ENCODE results near the gene MAU2. TPM values are rescaled to one million over a fixed set of nuclear protein-coding genes. Genes with fewer than 3 reads are reported as not detected.

Gene MAU2
- polyA plus RNA-seq, 1 experiment, result 14.7 TPM

- Histone ChIP-seq H3K4me3 (ENCODE audit: low read depth, low read length) (peak overlapping the region; percentile 71), H3K27me3 (ENCODE audit: control insufficient read depth, insufficient read depth, low read length) (no peaks in the 10 kb centered on the region), H3K27ac (ENCODE audit: low read depth, low read length) (peak overlapping the region; percentile 39), H3K9me3 (ENCODE audit: control insufficient read depth, insufficient read depth, low read length) (no peaks in the 10 kb centered on the region)
- ChIA-PET CTCF (interaction anchor here (0.6 to 6.0 kb wide), 6 partner anchors 29 to 110 kb away, joined by 3 to 26 read pairs (median 3); partner anchors contain the start of gene NDUFA13), POLR2A (interaction anchor here (0.6 to 1.5 kb wide), 11 partner anchors 9 to 849 kb away, joined by 3 to 11 read pairs (median 3); partner anchors contain the start of gene KXD1)
- TF ChIP-seq CTCF (IDR thresholded peaks at IDR 0.05; ENCODE audit: low read depth, low read length), result no peak
- DNase-seq (ENCODE audit: low read depth, low spot score), result no peak
Observed at GRCh38 chr19:19405971-19406877, 85.6 kb downstream of the MAU2 start.

- TF ChIP-seq CTCF (IDR thresholded peaks at IDR 0.05; ENCODE audit: low read depth, low read length), result 0 out of 2 replicates have a peak, but pooled peaks have one; percentile 15
- no peaks in the 10 kb centered on the region for H3K9me3 ChIP-seq (ENCODE audit: control insufficient read depth, insufficient read depth, low read length)
- H3K4me3 ChIP-seq (ENCODE audit: low read depth, low read length), result peak overlapping the region; percentile 71
- CTCF ChIA-PET, result interaction anchor here (6.0 kb wide), 1 partner anchor 84 kb away, joined by 26 read pairs; no protein-coding TSS in a partner anchor
- DNase-seq (ENCODE audit: low read depth, low spot score), result no peak
- POLR2A ChIA-PET, result interaction anchor here (0.5 to 1.2 kb wide), 3 partner anchors 13 to 407 kb away, joined by 3 to 11 read pairs (median 5); no protein-coding TSS in a partner anchor
- H3K27me3 ChIP-seq (ENCODE audit: control insufficient read depth, insufficient read depth, low read length), result no peaks in the 10 kb centered on the region
- peak overlapping the region; percentile 23 for H3K27ac ChIP-seq (ENCODE audit: low read depth, low read length)
Observed at GRCh38 chr19:19406878-19407632, 86.4 kb downstream of the MAU2 start.

GRCh38 chr19:19407633-19407930 lies 87.0 kb downstream of the MAU2 start:
- H3K27me3 ChIP-seq (ENCODE audit: control insufficient read depth, insufficient read depth, low read length), result no peaks in the 10 kb centered on the region
- ChIA-PET CTCF (interaction anchor here (6.0 kb wide), 1 partner anchor 83 kb away, joined by 26 read pairs; no protein-coding TSS in a partner anchor), POLR2A (interaction anchor here (1.2 kb wide), 1 partner anchor 78 kb away, joined by 3 read pairs; no protein-coding TSS in a partner anchor)
- DNase-seq (ENCODE audit: low read depth, low spot score), result no peak
- H3K4me3 ChIP-seq (ENCODE audit: low read depth, low read length), result peak overlapping the region; percentile 71
- TF ChIP-seq CTCF (IDR thresholded peaks at IDR 0.05; ENCODE audit: low read depth, low read length), result no peak
- H3K9me3 ChIP-seq (ENCODE audit: control insufficient read depth, insufficient read depth, low read length), result no peaks in the 10 kb centered on the region
- H3K27ac ChIP-seq (ENCODE audit: low read depth, low read length), result peak overlapping the region; percentile 23

Other genes with a start within 250 kb of the MAU2 start
- 16.0 and 21.7 TPM in 2 replicates for gene TMEM161A, start 182.4 kb upstream of the MAU2 start, polyA plus RNA-seq (2011; rRNA removed)
- gene MEF2B, start 150.6 kb upstream of the MAU2 start, polyA plus RNA-seq (2011; rRNA removed), result 0.38 and 0.74 TPM in 2 replicates
- gene BORCS8, start 128.7 kb upstream of the MAU2 start, polyA plus RNA-seq (2011; rRNA removed), result 16.6 and 18.5 TPM in 2 replicates
- 53.3 and 79.9 TPM in 2 replicates for gene RFXANK, start 128.6 kb upstream of the MAU2 start, polyA plus RNA-seq (2011; rRNA removed)
- gene NR2C2AP, start 117.4 kb upstream of the MAU2 start, polyA plus RNA-seq (2011; rRNA removed), result 3.8 and 4.1 TPM in 2 replicates
- gene NCAN, start 108.9 kb upstream of the MAU2 start, polyA plus RNA-seq (2011; rRNA removed), result not detected in 2 replicates
- 0.86 and 1.0 TPM in 2 replicates for gene TM6SF2, start 47.5 kb upstream of the MAU2 start, polyA plus RNA-seq (2011; rRNA removed)
- gene SUGP1, start 320 bp upstream of the MAU2 start, polyA plus RNA-seq (2011; rRNA removed), result 25.2 and 34.9 TPM in 2 replicates
- 22.0 and 23.4 TPM in 2 replicates for gene GATAD2A, start 84.8 kb downstream of the MAU2 start, polyA plus RNA-seq (2011; rRNA removed)
- 1.0 and 1.7 TPM in 2 replicates for gene TSSK6, start 194.7 kb downstream of the MAU2 start, polyA plus RNA-seq (2011; rRNA removed)
- 388 and 454 TPM in 2 replicates for gene NDUFA13, start 195.4 kb downstream of the MAU2 start, polyA plus RNA-seq (2011; rRNA removed)
- 1.2 and 1.4 TPM in 2 replicates for gene YJEFN3, start 208.1 kb downstream of the MAU2 start, polyA plus RNA-seq (2011; rRNA removed)
- gene CILP2, start 217.4 kb downstream of the MAU2 start, polyA plus RNA-seq (2011; rRNA removed), result 0.20 and 0.25 TPM in 2 replicates

Data from AG04450 (cell line).